ENCODE measurements around the gene PIK3R6. TPM values are rescaled to one million over a fixed set of nuclear protein-coding genes. Genes with fewer than 3 reads are reported as not detected.
"Not testable (repeated sequence)": the region's sequence is repeated elsewhere in the genome, so short reads cannot be mapped to it uniquely, and the experiment has no call there.

Gene PIK3R6
- total RNA-seq, 1 experiment from 2014 or later, result not detected

- no peak for DNase-seq (ENCODE audit: low spot score)
These were observed 39.0 kb downstream of the PIK3R6 start for GRCh38 chr17:8828517-8828875.

- DNase-seq (ENCODE audit: low spot score), result no peak
These were observed 40.6 kb downstream of the PIK3R6 start for GRCh38 chr17:8826808-8827435.

DNA sequence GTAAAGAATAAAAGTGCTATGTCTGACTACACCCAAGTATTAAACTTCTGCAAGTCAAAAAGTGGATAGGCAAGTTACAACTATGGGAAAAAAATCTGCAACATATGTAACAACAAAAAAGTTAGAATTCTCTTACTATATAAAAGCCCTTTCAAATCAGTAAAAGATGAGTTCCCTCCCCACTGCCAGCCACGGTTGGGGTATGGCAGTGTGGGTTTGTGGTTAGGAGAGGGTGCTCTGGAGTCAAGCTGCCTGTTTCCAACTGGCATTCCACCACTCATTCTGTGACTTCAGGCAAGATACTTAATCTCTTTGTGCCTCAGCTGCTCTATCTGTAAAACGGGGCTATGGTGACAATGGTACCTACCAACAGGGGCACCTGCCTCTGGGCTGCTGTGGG is 41.7 kb downstream of the PIK3R6 start:
- no peak for DNase-seq (ENCODE audit: low spot score)

- no peak for DNase-seq (ENCODE audit: low spot score)
These were observed 44.2 kb downstream of the PIK3R6 start for GRCh38 chr17:8823279-8823678.

DNA sequence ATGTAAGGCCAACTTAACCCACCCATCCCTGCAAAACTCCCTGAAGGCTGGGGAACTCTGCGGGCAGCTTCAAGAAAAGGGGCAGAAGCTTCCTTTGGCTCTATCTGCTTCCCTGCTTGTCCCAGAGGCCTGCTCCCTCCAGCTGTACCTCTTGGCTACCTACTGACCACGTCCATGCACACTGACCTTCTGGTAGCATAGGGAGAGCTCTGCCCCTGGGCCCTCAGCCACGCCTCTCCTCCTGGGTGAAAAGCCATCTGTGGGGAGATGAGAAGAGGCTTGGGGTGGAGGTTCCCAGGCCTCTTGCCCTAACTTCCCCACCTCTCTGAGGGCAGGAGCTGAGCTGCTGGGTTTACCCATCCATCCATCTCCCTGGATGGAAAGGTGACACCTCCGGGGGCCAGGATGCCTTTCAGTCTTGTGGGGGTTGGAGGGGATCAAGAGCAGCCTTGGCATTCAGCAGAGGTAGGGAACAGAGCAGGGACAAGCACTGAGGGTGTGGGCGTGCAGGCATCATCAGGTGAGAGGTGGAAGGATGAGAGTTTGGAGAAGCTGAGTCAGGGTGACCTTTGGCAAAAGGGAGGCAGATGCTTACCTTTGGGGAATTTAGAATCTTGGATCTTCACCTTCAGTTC is 45.0 kb downstream of the PIK3R6 start:
- DNase-seq (ENCODE audit: low spot score), result no peak

DNA sequence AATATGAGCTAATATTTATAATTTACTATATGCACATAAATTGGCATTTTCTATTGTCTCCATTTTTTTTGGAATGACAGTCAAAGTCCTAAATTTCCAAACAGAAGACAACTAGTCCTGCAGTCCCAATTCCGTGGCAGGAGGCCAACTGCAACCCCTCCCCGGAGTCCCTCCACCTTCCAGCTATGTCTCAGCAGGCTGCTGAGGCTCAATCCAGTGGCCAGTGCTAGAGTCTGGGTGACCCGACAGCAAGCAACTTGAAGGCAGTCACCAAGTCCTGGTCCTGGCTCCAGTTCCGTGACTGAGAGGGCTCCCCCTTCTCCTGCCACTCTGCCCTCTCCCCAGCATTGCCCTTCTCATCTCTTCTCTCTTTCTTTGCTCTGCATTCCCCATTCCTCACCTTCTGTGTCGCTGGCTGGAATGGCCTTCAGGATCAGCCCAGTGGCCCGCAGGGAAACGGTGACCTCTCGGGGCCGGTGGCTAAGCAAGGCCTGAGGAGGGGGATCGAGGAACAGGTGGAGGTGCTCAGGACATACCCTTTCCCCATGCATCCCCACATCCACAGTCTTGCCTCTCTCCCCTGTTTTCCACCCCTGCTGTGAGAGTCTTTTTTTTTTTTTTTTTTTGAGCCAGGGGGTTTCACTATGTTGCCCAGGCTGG is 45.9 kb downstream of the PIK3R6 start:
- no peak for DNase-seq (ENCODE audit: low spot score)

GRCh38 chr17:8820311-8821010 is 47.0 kb downstream of the PIK3R6 start:
- no peak for DNase-seq (ENCODE audit: low spot score)

DNA sequence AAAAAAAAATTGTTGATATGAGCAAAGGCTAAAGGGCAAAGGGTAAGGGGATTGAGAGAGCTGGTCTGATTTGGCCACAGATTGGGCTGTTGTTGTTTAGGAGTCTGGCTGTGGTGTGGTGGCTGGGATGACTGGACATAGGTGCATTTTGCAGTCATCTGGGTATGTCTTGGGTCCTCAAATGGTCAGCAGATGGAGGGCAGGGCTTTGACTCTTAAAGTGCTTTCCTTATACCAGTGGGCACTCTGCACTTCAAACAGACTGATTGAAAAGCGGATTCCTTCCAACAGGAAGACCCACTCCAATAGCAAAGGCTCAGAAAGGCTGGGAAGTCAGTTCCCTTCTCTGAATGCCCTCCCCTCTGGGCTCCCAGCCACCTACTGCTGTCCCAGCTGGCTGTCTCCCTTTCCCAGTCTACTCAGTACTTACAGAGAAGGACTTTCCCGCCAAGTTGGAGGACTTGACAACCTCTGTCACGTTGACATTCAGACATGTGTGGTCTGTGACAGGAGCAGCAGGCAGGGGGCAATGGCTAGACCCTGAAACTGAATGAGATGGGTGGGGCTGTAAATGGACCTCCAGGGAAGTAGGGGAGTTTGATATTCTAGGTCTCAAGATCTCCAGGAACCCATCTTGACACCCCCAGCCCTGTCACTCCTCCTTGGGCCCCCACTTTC is 48.7 kb downstream of the PIK3R6 start:
- DNase-seq (ENCODE audit: low spot score), result no peak

DNA sequence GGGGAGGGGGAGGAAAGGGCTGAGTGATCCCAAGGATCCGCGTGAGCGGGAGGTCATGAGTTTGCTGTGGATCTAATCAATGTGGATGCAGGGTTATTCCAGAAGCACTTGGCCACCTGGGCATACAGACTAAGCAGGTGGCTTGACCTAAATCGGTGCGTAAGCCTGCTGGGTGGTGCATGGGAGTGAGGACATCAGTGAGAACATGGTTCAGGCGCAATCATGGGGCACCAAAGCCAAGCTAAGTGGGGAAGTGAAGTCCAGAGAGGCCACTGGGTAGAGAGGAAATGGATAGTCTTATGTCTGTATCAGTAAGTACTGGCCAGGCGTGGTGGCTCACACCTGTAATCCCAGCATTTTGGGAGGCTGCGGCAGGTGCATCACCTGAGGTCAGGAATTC is 49.4 kb downstream of the PIK3R6 start:
- DNase-seq (ENCODE audit: low spot score), result no peak

DNA sequence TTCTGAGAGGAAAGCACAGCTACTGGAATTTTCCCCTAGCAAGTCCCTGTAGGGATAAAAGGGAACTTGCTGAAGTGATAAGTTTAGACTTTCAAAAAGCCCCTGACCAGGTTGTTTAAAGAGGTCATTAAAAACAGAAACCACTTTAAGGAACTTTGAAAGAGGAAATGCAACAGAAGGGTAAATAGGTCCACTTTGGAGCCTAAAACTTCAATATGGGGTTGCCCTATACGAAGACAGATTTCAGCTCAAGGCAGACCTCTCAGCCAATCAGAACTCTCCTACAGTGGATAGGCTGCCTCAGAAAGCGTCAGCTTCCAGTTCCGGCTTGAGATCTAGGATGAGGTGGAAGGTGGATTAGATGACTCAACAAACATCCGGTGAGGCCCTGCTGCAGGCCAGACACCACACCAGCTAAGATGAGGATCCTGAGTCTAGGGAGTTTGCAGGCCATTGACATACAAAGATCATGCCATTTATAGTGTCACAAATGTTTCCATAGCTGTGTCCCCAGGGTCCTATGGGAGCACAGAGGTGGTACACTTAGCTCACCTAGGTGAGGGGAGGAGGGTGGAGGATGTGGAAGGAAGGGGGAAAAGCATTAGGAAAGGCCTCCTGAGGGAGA is 60.4 kb downstream of the PIK3R6 start:
- peak; percentile 72 for DNase-seq (ENCODE audit: low spot score)

- DNase-seq (ENCODE audit: low spot score), result no peak
These were observed 61.1 kb downstream of the PIK3R6 start for GRCh38 chr17:8806253-8806925.

DNA sequence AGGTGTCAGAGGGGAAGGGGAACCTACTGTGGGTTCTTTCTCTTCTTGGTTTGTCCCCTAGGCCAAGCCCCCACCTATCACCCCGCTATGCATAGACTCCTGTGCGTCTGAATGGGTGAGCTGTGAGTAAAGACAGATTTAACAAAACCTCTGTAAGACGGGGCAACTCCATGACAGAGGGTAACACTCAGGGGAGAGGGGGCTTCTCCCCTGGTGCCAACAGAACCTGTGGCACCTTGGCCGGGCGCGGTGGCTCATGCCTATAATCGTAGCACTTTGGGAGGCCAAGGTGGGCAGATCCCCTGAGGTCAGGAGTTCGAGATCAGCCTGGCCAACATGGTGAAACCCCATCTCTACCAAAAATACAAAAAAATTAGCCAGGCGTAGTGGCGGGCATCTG is 62.1 kb downstream of the PIK3R6 start:
- not testable (repeated sequence) for DNase-seq (ENCODE audit: low spot score)

DNA sequence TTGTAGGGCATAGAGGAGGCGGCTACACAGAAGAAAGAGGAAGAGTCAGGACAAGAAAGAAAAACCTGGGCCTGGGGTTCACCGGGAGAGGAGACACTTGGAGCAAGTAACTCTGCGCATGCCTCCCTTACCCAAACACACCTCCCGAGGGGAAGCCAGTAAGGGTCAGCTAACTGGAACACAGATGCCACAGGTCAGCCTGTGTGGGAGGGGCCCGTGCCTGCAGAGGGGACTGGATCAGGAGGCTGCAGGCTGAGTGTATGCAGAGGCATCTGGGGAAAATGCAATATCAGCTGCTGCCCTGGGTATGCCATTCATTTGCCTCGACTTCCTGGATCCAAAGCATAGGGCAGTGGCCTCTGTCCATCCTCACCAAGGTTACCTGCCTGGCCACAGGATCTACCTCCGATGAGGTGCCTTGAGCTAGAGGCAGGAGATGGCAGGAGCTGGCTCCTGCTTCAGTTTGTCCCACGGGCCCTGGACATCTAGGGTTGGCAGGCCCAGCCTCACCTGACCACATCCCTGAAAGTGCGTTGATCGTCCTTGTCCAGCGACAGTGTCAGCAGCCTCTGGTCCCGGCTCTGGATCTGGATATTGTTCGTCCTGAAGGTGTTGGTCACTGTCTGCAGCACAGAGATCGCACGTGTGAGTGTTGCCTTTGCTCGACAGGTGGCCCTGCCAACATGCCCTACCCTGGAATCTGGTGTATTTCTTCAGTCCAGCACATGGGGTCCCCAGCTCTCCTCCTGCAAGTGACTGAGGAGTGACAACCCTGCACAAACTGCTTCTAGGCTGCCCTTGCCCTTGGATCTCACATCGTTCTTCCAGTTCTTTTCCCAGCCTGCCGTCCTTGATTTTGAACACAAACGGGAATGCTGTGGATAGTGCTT is 63.7 kb downstream of the PIK3R6 start:
- DNase-seq (ENCODE audit: low spot score), result no peak

DNA sequence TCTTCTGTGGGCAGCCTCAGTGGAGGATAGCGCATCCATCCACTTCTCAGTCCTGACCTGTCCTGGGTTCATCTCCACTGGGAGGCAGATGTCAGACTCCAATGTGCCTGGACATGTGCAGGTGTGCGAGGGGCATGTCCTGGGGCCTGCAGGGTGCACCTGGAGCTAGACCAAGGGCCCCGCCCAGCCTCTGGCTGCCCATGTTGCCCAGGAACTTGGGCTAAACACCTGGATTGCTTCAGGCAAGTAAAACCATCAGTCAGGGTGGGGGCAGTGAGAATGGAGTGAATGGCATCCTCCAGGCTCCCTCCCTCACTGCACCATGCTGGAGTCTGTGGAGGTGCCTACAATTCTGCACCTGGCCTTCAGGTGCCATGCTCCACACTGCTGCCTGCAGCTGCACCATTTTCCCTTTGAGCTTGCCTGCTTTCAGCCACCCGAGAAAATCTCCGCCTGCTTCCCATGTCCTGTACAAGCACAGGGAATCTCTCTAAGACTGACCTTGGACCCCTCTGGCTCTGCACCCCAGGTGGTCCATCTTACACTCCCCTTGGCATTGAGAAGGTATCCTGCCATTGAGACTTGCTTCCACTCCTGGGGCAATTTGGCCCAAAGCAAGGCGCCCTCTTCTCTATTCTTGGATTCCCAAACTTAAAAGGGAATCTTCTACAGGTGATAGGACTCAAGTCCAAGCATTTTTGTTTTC is 66.2 kb downstream of the PIK3R6 start:
- no peak for DNase-seq (ENCODE audit: low spot score)

- no peak for DNase-seq (ENCODE audit: low spot score)
These were observed 66.8 kb downstream of the PIK3R6 start for GRCh38 chr17:8800656-8801055.

DNA sequence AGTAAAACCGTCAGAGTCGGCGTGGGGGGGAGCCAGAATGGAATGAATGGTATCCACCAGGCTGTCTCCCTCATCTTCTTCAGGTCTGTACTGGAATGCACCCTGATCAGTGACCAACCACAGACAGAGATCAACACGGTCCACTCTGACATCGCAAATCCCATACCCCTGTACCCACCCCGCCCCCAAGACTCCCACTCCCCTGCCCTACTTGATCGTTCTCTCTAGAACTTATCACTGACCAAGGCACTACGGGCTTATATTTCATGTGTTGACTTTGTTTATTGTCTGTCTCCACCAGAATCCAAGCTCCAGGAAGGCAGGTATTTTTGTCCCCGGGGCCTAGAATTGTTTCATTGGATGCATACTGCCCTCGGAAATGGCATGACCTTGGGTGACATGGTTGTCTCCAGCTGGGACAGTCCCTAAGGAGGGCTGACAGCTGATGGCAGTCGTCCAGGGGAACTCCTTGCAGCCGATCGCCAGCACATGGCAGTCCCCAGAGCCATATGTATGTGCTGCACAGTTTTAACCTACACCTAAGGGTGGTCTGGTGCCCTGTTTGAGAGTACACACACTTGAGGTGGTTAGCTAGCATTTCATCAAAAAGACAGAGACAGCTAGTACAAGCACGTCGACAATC is 67.8 kb downstream of the PIK3R6 start:
- no peak for DNase-seq (ENCODE audit: low spot score)

DNA sequence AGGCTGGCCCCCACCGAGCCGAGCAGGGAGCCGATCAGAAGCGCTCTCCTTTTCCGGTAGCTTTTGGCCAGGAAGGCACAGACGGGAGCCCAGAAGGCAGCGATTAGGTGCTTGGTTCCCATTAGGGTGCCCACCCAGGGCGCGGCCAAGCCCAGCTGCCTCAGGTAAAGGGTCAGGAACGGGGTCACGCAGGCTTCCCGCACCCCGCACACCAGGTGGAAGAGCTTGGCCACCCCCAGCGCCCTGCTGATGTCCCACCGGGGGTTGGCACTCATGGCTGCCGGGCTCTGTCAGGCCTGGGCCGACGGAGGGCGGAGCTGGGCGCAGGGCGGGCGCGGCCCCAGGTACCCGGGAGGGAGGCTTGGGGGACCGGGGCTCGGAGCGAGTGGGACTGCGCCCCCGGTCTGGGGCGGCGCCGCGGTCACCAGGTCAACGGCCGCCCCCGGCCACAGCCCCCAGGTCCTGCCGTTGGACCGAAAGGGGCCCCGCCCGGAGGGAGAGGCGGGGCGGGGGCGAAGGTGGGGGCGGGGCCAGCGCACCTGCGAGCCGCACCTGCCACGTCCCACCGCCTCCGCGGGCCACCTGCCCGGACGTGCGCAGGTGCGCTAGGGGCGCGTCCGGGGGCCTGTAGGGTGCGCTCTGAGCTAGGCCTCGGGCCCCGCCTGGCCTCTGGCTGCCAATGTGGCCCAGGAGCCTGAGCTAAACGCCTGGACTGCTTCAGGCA is 68.5 kb downstream of the PIK3R6 start, which contains the start of gene MFSD6L:
Gene MFSD6L (minus strand): TSS at position 520 of the 724 bp plus-strand sequence. CDS start 245 bp downstream, at position 275.
- DNase-seq (ENCODE audit: low spot score), result no peak
